H1 (cell line): ENCODE results near the gene U2AF1L4. TPM values are rescaled to one million over a fixed set of nuclear protein-coding genes. Genes with fewer than 3 reads are reported as not detected.
A peak's percentile ranks its signal among the peaks of the same experiment; 100 is the strongest.

Source experiments
- ATF2 ChIP-seq: IDR thresholded peaks from 2 replicates; pipeline ENCODE4 v1.6.1; 2012; ENCODE audit warnings: low read length, inconsistent platforms
- CTBP2 ChIP-seq: IDR thresholded peaks from 2 replicates; pipeline ENCODE4 v1.7.0; 2011; ENCODE audit warnings: borderline replicate concordance, mild to moderate bottlenecking, moderate library complexity, mixed read lengths, low read length; ENCODE audit not compliant: insufficient read depth, insufficient read length
- EGR1 ChIP-seq: IDR thresholded peaks from 2 replicates; pipeline ENCODE4 v1.6.1; 2011; ENCODE audit warnings: low read depth, low read length, borderline replicate concordance
- FOSL1 ChIP-seq: IDR thresholded peaks from 2 replicates; pipeline ENCODE4 v1.6.1; 2011; ENCODE audit warnings: mild to moderate bottlenecking, low read depth, low read length, moderate library complexity; ENCODE audit not compliant: insufficient read depth
- JUND ChIP-seq: IDR thresholded peaks from 2 replicates; pipeline ENCODE4 v1.6.1; 2011; ENCODE audit warnings: mild to moderate bottlenecking, improper control_type of control experiment, low read length
- KDM1A ChIP-seq: fragments of 200-600, 300-600 bp; sonication (generic); IDR thresholded peaks from 2 replicates; pipeline ENCODE4 v1.7.1; 2016; ENCODE audit warnings: mild to moderate bottlenecking, low read length, borderline replicate concordance
- KDM5A ChIP-seq: fragments of 200-600 bp; IDR thresholded peaks from 2 replicates; pipeline ENCODE4 v1.7.1; 2012; ENCODE audit warnings: mild to moderate bottlenecking, low read length, inconsistent platforms, mixed read lengths
- MAFK ChIP-seq: IDR thresholded peaks from 2 replicates; pipeline ENCODE4 v1.6.1; 2012; ENCODE audit warnings: low read depth, mild to moderate bottlenecking, improper control_type of control experiment, low read length
- MAX ChIP-seq: IDR thresholded peaks from 2 replicates; pipeline ENCODE4 v1.6.1; 2012; ENCODE audit warnings: inconsistent platforms
- PHF8 ChIP-seq: fragments of 200-600 bp; sonication (generic); conservative IDR thresholded peaks from 2 replicates; pipeline ENCODE4 v1.7.1; 2012; ENCODE audit warnings: low read depth, mild to moderate bottlenecking, inconsistent platforms, low read length, moderate library complexity
- POLR2A ChIP-seq, 2 experiments: IDR thresholded peaks; 1 replicate in 1 of 2; 2 replicates in 1 of 2; pipeline ENCODE4 v1.6.1; 2011; ENCODE audit warnings: low read depth in 2 of 2, low read length in 2 of 2, mild to moderate bottlenecking in 2 of 2; ENCODE audit errors: control extremely low read depth in 1 of 2
- POLR2AphosphoS5 ChIP-seq: IDR thresholded peaks from 2 replicates; pipeline ENCODE4 v1.6.1; 2011; ENCODE audit warnings: low read depth, low read length
- RBBP5 ChIP-seq: IDR thresholded peaks from 2 replicates; pipeline ENCODE4 v1.7.1; 2012; ENCODE audit warnings: low read depth, mild to moderate bottlenecking, inconsistent platforms, low read length, moderate library complexity, borderline replicate concordance
- RNF2 ChIP-seq: fragments of 200-900, 300-1000 bp; sonication (generic); IDR thresholded peaks from 2 replicates; pipeline ENCODE4 v1.7.1; 2016; ENCODE audit warnings: borderline replicate concordance, low read depth, mild to moderate bottlenecking, antibody characterized with exemption, low read length; ENCODE audit not compliant: poor library complexity, severe bottlenecking; ENCODE audit errors: missing control alignments
- RXRA ChIP-seq: IDR thresholded peaks from 2 replicates; pipeline ENCODE4 v1.6.1; 2011; ENCODE audit warnings: low read depth, mild to moderate bottlenecking, low read length, moderate library complexity; ENCODE audit not compliant: insufficient read depth
- SIRT6 ChIP-seq: IDR thresholded peaks from one replicate; pipeline ENCODE4 v1.7.1; 2012; ENCODE audit warnings: low read length, inconsistent platforms
- SP1 ChIP-seq: IDR thresholded peaks from 2 replicates; pipeline ENCODE4 v1.6.1; 2011; ENCODE audit warnings: low read depth, low read length
- SRF ChIP-seq: IDR thresholded peaks from 2 replicates; pipeline ENCODE4 v1.6.1; 2011; ENCODE audit warnings: mild to moderate bottlenecking, low read depth, low read length, moderate library complexity
- SUZ12 ChIP-seq: fragments of 200-600 bp; sonication (generic); IDR thresholded peaks from 2 replicates; pipeline ENCODE4 v1.6.1; 2012; ENCODE audit warnings: mild to moderate bottlenecking, inconsistent platforms, low read length, moderate library complexity, mixed read lengths
- TAF1 ChIP-seq: IDR thresholded peaks from 2 replicates; pipeline ENCODE4 v1.6.1; 2011; ENCODE audit warnings: mild to moderate bottlenecking, low read depth, low read length
- TAF7 ChIP-seq: optimal IDR thresholded peaks from 2 replicates; pipeline ENCODE3; 2011; ENCODE audit warnings: low read depth, mild to moderate bottlenecking, inconsistent platforms, low read length, moderate library complexity, borderline replicate concordance
- TBP ChIP-seq: IDR thresholded peaks from 2 replicates; pipeline ENCODE4 v1.6.1; 2011; ENCODE audit warnings: low read depth, low read length, improper control_type of control experiment
- TCF12 ChIP-seq: IDR thresholded peaks from 2 replicates; pipeline ENCODE4 v1.6.1; 2011; ENCODE audit warnings: low read depth, mild to moderate bottlenecking, low read length
- polyA plus RNA-seq, 7 experiments: library from polyadenylated mRNA; depleted of rRNA in 3 of 7; stranded (reverse) in 5 of 7; unstranded in 2 of 7; fragments of >200 nt in 5 of 7; fragments of 200-250 nt in 2 of 7; gene quantifications; 1 replicate in 5 of 7; 2 replicates in 1 of 7; 4 replicates in 1 of 7; pipeline versions ENCODE4 v1.2.1 to v1.2.3, GENCODE V29; 2011 to 2013; ENCODE audit warnings: missing spikeins in 2 of 7, mixed read lengths in 2 of 7
- total RNA-seq: library from RNA; stranded (reverse); fragmentation: NEBNext Ultra II Directional; extraction: Animal tissue kit (Norgen Biotek cat#: 25700); gene quantifications from 2 replicates; pipeline ENCODE4 v1.2.1, GENCODE V29; 2021

U2AF1L4 gene
- total and polyA plus RNA-seq, 2 of the 8 experiments (the other 6 are each of a cell fraction or from before 2014, with no cell fraction given) = 15.1 to 32.7 TPM

- no peak for TF ChIP-seq ATF2
- no peak for TF ChIP-seq KDM1A
- TF ChIP-seq CTBP2 = no peak
- TF ChIP-seq RXRA = no peak
- peak; percentile 84 for TF ChIP-seq PHF8
- TF ChIP-seq SUZ12 = no peak
- TF ChIP-seq FOSL1 = no peak
- TF ChIP-seq SP1 = peak; percentile 100
- TF ChIP-seq RBBP5 = no peak
- no peak for TF ChIP-seq TCF12
- peak in 1 of 2 experiments; percentile 77; a peak in 2 of 3 replicates for TF ChIP-seq POLR2A (IDR thresholded peaks at IDR 0.05; ENCODE audit: control extremely low read depth in 1 of 2, low read depth in 2 of 2, low read length in 2 of 2)
- no peak for TF ChIP-seq TAF7
- TF ChIP-seq MAFK = no peak
- no peak for TF ChIP-seq SIRT6
- peak; percentile 61 for TF ChIP-seq POLR2AphosphoS5
- TF ChIP-seq MAX = no peak
- TF ChIP-seq TAF1 = peak; percentile 51
- 0 out of 2 replicates have a peak, but pooled peaks have one; percentile 55 for TF ChIP-seq KDM5A
- TF ChIP-seq SRF = no peak
- TF ChIP-seq RNF2 = no peak
- no peak for TF ChIP-seq JUND
- 0 out of 2 replicates have a peak, but pooled peaks have one; percentile 2 for TF ChIP-seq TBP
- peak; percentile 76 for TF ChIP-seq EGR1
Observed at GRCh38 chr19:35757749-35758608, 12.8 kb upstream of the U2AF1L4 start, which contains the start of gene PROSER3 (continued).
